Measurements from ENCODE around the gene CDK11B. TPM values are rescaled to one million over a fixed set of nuclear protein-coding genes. Genes with fewer than 3 reads are reported as not detected.
A peak's percentile ranks its signal among the peaks of the same experiment; 100 is the strongest.

Gene CDK11B
- total and polyA plus RNA-seq, 2 of the 8 experiments (the other 6 are each of a cell fraction or from before 2014, with no cell fraction given): 11.1 to 31.9 TPM

DNA sequence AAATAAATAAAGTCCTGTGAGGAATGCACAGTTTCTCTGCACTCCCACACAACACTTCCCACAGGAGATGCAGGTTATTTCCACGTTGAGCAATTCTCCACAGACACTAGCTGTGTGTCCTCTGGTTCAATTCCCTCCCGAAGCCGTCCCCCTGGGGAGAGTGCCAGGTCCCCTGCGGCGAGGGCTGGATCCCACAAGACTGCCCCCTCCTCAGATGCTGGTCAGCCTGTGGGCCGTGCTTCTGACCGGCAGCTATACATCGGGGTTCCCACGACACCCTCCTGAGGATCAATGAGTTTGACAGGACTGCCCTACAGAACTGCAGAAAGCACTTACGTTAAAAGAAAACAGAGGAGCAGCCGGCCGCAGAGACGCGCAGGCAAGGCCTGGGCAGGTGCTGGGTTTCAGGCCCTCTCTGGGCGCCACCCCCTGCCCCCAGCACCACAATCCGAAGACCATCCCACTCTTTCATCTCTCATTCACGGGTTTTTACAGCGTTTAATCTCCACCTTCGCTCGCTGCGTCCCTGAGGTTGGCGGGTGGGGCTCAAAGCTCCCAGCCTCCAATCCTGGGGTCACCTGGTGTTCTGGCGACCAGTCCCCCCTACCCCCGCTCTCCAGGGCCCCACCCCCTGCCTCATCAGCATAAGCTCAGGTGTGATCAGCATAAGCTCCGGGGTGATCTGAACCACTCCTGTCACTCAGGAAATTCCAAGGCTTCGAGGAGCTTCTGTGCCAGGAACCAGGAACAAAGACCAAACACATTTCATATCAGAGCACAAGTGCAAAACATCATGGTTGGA lies 24.5 kb upstream of the CDK11B start:
- DNase-seq (ENCODE audit: low read depth in 1 of 2, low spot score in 2 of 2): no peak

More for the DNA sequence above, 24.5 kb upstream of the CDK11B start:
- Histone ChIP-seq H2AFZ (ENCODE audit: low read length) (no peak overlapping the region), H3K4me3 (ENCODE audit: extremely low read depth in 1 of 4, insufficient read depth in 2 of 4, low read depth in 3 of 4, low read length in 4 of 4) (peak overlapping the region in 1 of 4 experiments; percentile 36; a peak in 4 of 8 replicates), H3K23ac (ENCODE audit: insufficient read length) (no peak overlapping the region), H3K36me3 (ENCODE audit: control insufficient read depth in 2 of 4, insufficient read depth in 4 of 4, low read length in 3 of 4) (no peaks in the 10 kb centered on the region), H3K79me2 (ENCODE audit: control insufficient read depth in 1 of 2, insufficient read depth in 2 of 2, low read length in 2 of 2) (peaks cover 4 to 71% of the 10 kb centered on the region in 2 experiments; a peak in 2 of 4 replicates), H2BK120ac (replicated peaks; ENCODE audit: low read depth, low read length) (no peak overlapping the region), H2BK20ac (ENCODE audit: low read length) (no peak overlapping the region), H4K8ac (ENCODE audit: extremely low read depth, insufficient read depth, low read length) (no peak overlapping the region; the same call in 1 of the 2 replicates), H2BK12ac (ENCODE audit: low read depth, low read length) (no peak overlapping the region), H3K18ac (ENCODE audit: extremely low read depth, low read length) (no peak overlapping the region), H3K56ac (replicated peaks; ENCODE audit: insufficient read length, low read depth, low read length) (no peak overlapping the region), H3K9ac (replicated peaks in 1 of 4; ENCODE audit: extremely low read depth in 1 of 4, low read depth in 3 of 4, low read length in 3 of 4) (peak overlapping the region in 1 of 4 experiments; percentile 19; a peak in 3 of 7 replicates), H3K27me3 (replicated peaks in 1 of 4; ENCODE audit: control insufficient read depth in 3 of 4, extremely low read depth in 1 of 4, insufficient read depth in 3 of 4, low read length in 3 of 4) (no peaks in the 10 kb centered on the region), H3K27ac (ENCODE audit: low read depth, low read length) (no peak overlapping the region; the same call in 1 of the 2 replicates), H4K5ac (ENCODE audit: insufficient read length, low read depth, low read length) (no peak overlapping the region), H3K4ac (replicated peaks; ENCODE audit: insufficient read length, low read depth, low read length) (no peak overlapping the region), H2BK15ac (ENCODE audit: low read length) (no peak overlapping the region), H3K4me1 (replicated peaks in 1 of 4; ENCODE audit: control insufficient read depth in 3 of 4, insufficient read depth in 4 of 4, low read length in 3 of 4) (peaks cover 0 to 19% (median 13%) of the 10 kb centered on the region in 4 experiments; a peak in 6 of 7 replicates), H2BK5ac (ENCODE audit: low read depth, low read length) (0 out of 2 replicates have a peak overlapping the region, but pooled peaks have one; percentile 3), H3K79me1 (ENCODE audit: low read depth, low read length) (peaks cover 16% of the 10 kb centered on the region), H4K91ac (replicated peaks; ENCODE audit: insufficient read length, low read length) (no peak overlapping the region), H2AK5ac (ENCODE audit: low read depth, low read length) (no peak overlapping the region; the same call in 1 of the 2 replicates), H3K4me2 (ENCODE audit: insufficient read depth in 1 of 2, low read depth in 2 of 2, low read length in 2 of 2) (peak overlapping the region; percentile 49 to 62), H3K9me3 (ENCODE audit: insufficient read depth in 2 of 2, low read depth in 1 of 2, low read length in 1 of 2) (no peaks in the 10 kb centered on the region), H3K14ac (ENCODE audit: insufficient read length) (no peak overlapping the region), H3K23me2 (ENCODE audit: low read depth, low read length) (no peaks in the 10 kb centered on the region), H4K20me1 (replicated peaks in 1 of 2; ENCODE audit: control insufficient read depth in 1 of 2, insufficient read depth in 2 of 2, low read length in 2 of 2) (peaks cover 5 to 19% of the 10 kb centered on the region in 2 experiments)
- no peak for FAIRE-seq
- CTCF ChIA-PET (ENCODE audit: partially characterized antibody): interaction anchor here (1.7 kb wide), 1 partner anchor 17 kb away, joined by 4 read pairs; no protein-coding TSS in a partner anchor
- WGBS, 2 experiments (ENCODE audit: extremely low coverage in 1 of 2, insufficient coverage in 1 of 2, insufficient read length in 1 of 2, insufficient replicate concordance in 2 of 2, low coverage in 1 of 2, low lambda C conversion rate in 2 of 2, missing lambda C conversion rate in 1 of 2): 52% methylated on average over 26 of the region's 26 CpGs; no CpG with 5 or more reads in 1 of the 2 experiments
- POLR2A ChIA-PET (ENCODE audit: partially characterized antibody): interaction anchor here (0.6 to 0.9 kb wide), 3 partner anchors 18 to 227 kb away, joined by 3 read pairs; no protein-coding TSS in a partner anchor
- TF ChIP-seq TAF7 (optimal IDR thresholded peaks at IDR 0.05; ENCODE audit: borderline replicate concordance, low read depth, low read length) (no peak), CEBPB (IDR thresholded peaks at IDR 0.05; ENCODE audit: low read depth, low read length) (no peak), TAF1 (IDR thresholded peaks at IDR 0.05; ENCODE audit: low read depth, low read length) (no peak), CBX5 (IDR thresholded peaks at IDR 0.05; ENCODE audit: low read depth, low read length) (no peak)
